GM23248 (cell line): ENCODE data around the gene ITIH4. TPM values are rescaled to one million over a fixed set of nuclear protein-coding genes. Genes with fewer than 3 reads are reported as not detected.

Experiments used
- DNase-seq: peaks from one replicate; pipeline ENCODE4 v3.0.0-alpha.2; 2015
- H2AFZ ChIP-seq: fragments of 200-600 bp; sonication (generic); 2 replicates; pipeline ENCODE4 v1.6.1; 2016; ENCODE audit warnings: antibody characterized with exemption
- H3F3A ChIP-seq: fragments of 200-600 bp; sonication (generic); 2 replicates; pipeline ENCODE4 v1.6.1; 2016; ENCODE audit warnings: mild to moderate bottlenecking, antibody characterized with exemption, mixed run types; ENCODE audit not compliant: insufficient read depth
- H3K27ac ChIP-seq: fragments of 200-600 bp; sonication (generic); 2 replicates; pipeline ENCODE4 v1.5.1; 2016; ENCODE audit warnings: mild to moderate bottlenecking
- H3K27me3 ChIP-seq: fragments of 200-600 bp; sonication (generic); replicated peaks from 2 replicates; pipeline ENCODE4 v1.6.1; 2016; ENCODE audit warnings: mild to moderate bottlenecking; ENCODE audit not compliant: insufficient read depth
- H3K36me3 ChIP-seq: fragments of 200-600 bp; sonication (generic); 2 replicates; pipeline ENCODE4 v1.6.1; 2016; ENCODE audit warnings: low read depth, mild to moderate bottlenecking
- H3K4me1 ChIP-seq: fragments of 200-600 bp; sonication (generic); 2 replicates; pipeline ENCODE4 v1.6.1; 2016; ENCODE audit warnings: mild to moderate bottlenecking; ENCODE audit not compliant: insufficient read depth
- H3K4me2 ChIP-seq: fragments of 200-600 bp; sonication (generic); one replicate; pipeline ENCODE4 v1.6.1; 2016; ENCODE audit warnings: mild to moderate bottlenecking; ENCODE audit not compliant: unreplicated experiment
- H3K4me3 ChIP-seq: fragments of 200-600 bp; sonication (generic); 2 replicates; pipeline ENCODE4 v1.5.1; 2016; ENCODE audit warnings: mild to moderate bottlenecking
- H3K79me2 ChIP-seq: fragments of 200-600 bp; sonication (generic); 2 replicates; pipeline ENCODE4 v1.6.1; 2016; ENCODE audit warnings: mild to moderate bottlenecking; ENCODE audit not compliant: insufficient read depth
- H3K9ac ChIP-seq: fragments of 200-600 bp; sonication (generic); 2 replicates; pipeline ENCODE4 v1.6.1; 2016; ENCODE audit warnings: mild to moderate bottlenecking
- H3K9me2 ChIP-seq: fragments of 200-600 bp; sonication (generic); 2 replicates; pipeline ENCODE4 v1.6.1; 2016; ENCODE audit warnings: mixed run types, mild to moderate bottlenecking, moderate library complexity; ENCODE audit not compliant: insufficient read depth
- H3K9me3 ChIP-seq: fragments of 200-600 bp; sonication (generic); one replicate; pipeline ENCODE4 v1.6.1; 2017; ENCODE audit warnings: low read depth
- H4K20me1 ChIP-seq: fragments of 200-600 bp; sonication (generic); 2 replicates; pipeline ENCODE4 v1.6.0; 2016; ENCODE audit not compliant: insufficient read depth
- EZH2 ChIP-seq: fragments of 200-600 bp; sonication (generic); IDR thresholded peaks from 2 replicates; pipeline ENCODE4 v1.6.1; 2018; ENCODE audit warnings: antibody characterized with exemption, mild to moderate bottlenecking; ENCODE audit not compliant: insufficient read depth, poor library complexity, severe bottlenecking
- EZH2phosphoT487 ChIP-seq: fragments of 200-600 bp; sonication (generic); IDR thresholded peaks from 2 replicates; pipeline ENCODE4 v1.6.1; 2018; ENCODE audit warnings: antibody characterized with exemption, moderate library complexity, mild to moderate bottlenecking, low read depth; ENCODE audit not compliant: insufficient read depth
- WGBS, 2 experiments: methylation state at CpG; one replicate each; pipeline ENCODE4 v1.1.6; 2015 to 2017; ENCODE audit warnings: low lambda C conversion rate in 2 of 2, low coverage in 1 of 2; ENCODE audit errors: missing lambda C conversion rate in 2 of 2; 5-methylcytosine and 5-hydroxymethylcytosine counted together
- in situ Hi-C: fragments of 300-500 bp; cut with MboI; formaldehyde crosslinking; loops from 2 replicates; pipeline ENCODE4 v1.15.0; 2020
- polyA plus RNA-seq: library from polyadenylated mRNA; unstranded; fragments of >200 nt; fragmentation: Nextera tagmentation; extraction: Ambion mirVana; gene quantifications from 2 replicates; pipeline ENCODE4 v1.2.1, GENCODE V29; 2016
- total RNA-seq: library from RNA; depleted of rRNA; stranded (reverse); fragments of >200 nt; shearing (Covaris generic); gene quantifications from 2 replicates; pipeline ENCODE4 v1.2.3, GENCODE V29; 2014

The ITIH4 gene
- total and polyA plus RNA-seq, 2 experiments from 2014 or later: 0.11 TPM; not detected in 1

- Histone ChIP-seq H4K20me1 (no peaks in the 10 kb centered on the region), H3K9me2 (no peaks in the 10 kb centered on the region), H2AFZ (no peak overlapping the region), H3F3A (no peaks in the 10 kb centered on the region), H3K27ac (no peak overlapping the region), H3K9ac (no peak overlapping the region), H3K27me3 (no peaks in the 10 kb centered on the region), H3K4me2 (no peak overlapping the region), H3K79me2 (no peaks in the 10 kb centered on the region), H3K9me3 (no peaks in the 10 kb centered on the region), H3K36me3 (no peaks in the 10 kb centered on the region; the same call in 1 of the 2 replicates), H3K4me3 (no peak overlapping the region), H3K4me1 (no peaks in the 10 kb centered on the region)
- TF ChIP-seq EZH2phosphoT487: no peak
- no peak for TF ChIP-seq EZH2
- WGBS, 2 experiments: 55 to 56% methylated on average over 20 of the region's 20 CpGs
- no peak for DNase-seq
- in situ Hi-C loops: no loop called here
These were observed 12.8 kb upstream of the ITIH4 start for GRCh38 chr3:52843108-52843865.

- Histone ChIP-seq H2AFZ (no peak overlapping the region), H3F3A (no peaks in the 10 kb centered on the region), H4K20me1 (no peaks in the 10 kb centered on the region), H3K27ac (no peak overlapping the region), H3K9ac (no peak overlapping the region), H3K9me2 (no peaks in the 10 kb centered on the region), H3K27me3 (no peaks in the 10 kb centered on the region), H3K4me1 (no peaks in the 10 kb centered on the region), H3K4me3 (no peak overlapping the region), H3K79me2 (no peaks in the 10 kb centered on the region), H3K36me3 (no peaks in the 10 kb centered on the region; the same call in 1 of the 2 replicates), H3K9me3 (no peaks in the 10 kb centered on the region), H3K4me2 (no peak overlapping the region)
- WGBS, 2 experiments: 83% methylated on average over 6 to 7 of the region's 7 CpGs
- in situ Hi-C loops: no loop called here
- DNase-seq: no peak
- TF ChIP-seq EZH2: no peak
- TF ChIP-seq EZH2phosphoT487: no peak
These were observed 12.0 kb upstream of the ITIH4 start for GRCh38 chr3:52842424-52842823.

- Histone ChIP-seq H3K27ac (no peak overlapping the region), H3K4me2 (no peak overlapping the region), H3K4me1 (no peaks in the 10 kb centered on the region), H2AFZ (no peak overlapping the region), H3K9ac (no peak overlapping the region), H3K9me3 (no peaks in the 10 kb centered on the region), H4K20me1 (no peaks in the 10 kb centered on the region), H3F3A (no peaks in the 10 kb centered on the region), H3K36me3 (no peaks in the 10 kb centered on the region; the same call in 1 of the 2 replicates), H3K79me2 (no peaks in the 10 kb centered on the region), H3K9me2 (no peaks in the 10 kb centered on the region), H3K4me3 (no peak overlapping the region), H3K27me3 (no peaks in the 10 kb centered on the region)
- TF ChIP-seq EZH2phosphoT487 (no peak), EZH2 (no peak)
- no peak for DNase-seq
- in situ Hi-C loops: no loop called here
- 78 to 80% methylated on average over 12 of the region's 12 CpGs for WGBS, 2 experiments
These were observed 11.5 kb upstream of the ITIH4 start for GRCh38 chr3:52841981-52842340.

- H4K20me1 ChIP-seq: no peaks in the 10 kb centered on the region
- no peak overlapping the region for H3K4me2 ChIP-seq
- TF ChIP-seq EZH2phosphoT487 (no peak), EZH2 (no peak)
- no peaks in the 10 kb centered on the region for H3F3A ChIP-seq
- H3K9me3 ChIP-seq: no peaks in the 10 kb centered on the region
- H3K9me2 ChIP-seq: no peaks in the 10 kb centered on the region
- no peak overlapping the region for H3K4me3 ChIP-seq
- no peak for DNase-seq
- no peaks in the 10 kb centered on the region for H3K27me3 ChIP-seq
- H3K4me1 ChIP-seq: no peaks in the 10 kb centered on the region
- no peak overlapping the region for H2AFZ ChIP-seq
- WGBS, 2 experiments: 85 to 92% methylated on average over 11 to 12 of the region's 12 CpGs
- H3K36me3 ChIP-seq: no peaks in the 10 kb centered on the region; the same call in 1 of the 2 replicates
- no peak overlapping the region for H3K27ac ChIP-seq
- no peak overlapping the region for H3K9ac ChIP-seq
- no peaks in the 10 kb centered on the region for H3K79me2 ChIP-seq
- in situ Hi-C loops: no loop called here
These were observed 10.9 kb upstream of the ITIH4 start for GRCh38 chr3:52841211-52841980.
